ENCODE measurements around the gene ZBTB40.

The ZBTB40 gene

GRCh38 chr1:22451702-22452480 lies at the start of gene ZBTB40 (continued):
- no peak for TF ChIP-seq ZNF596 (tag by site-specific recombination; IDR thresholded peaks at IDR 0.05)
- TF ChIP-seq SALL2 (tag by site-specific recombination; IDR thresholded peaks at IDR 0.05; ENCODE audit: borderline replicate concordance) = no peak
- peak; percentile 90 for TF ChIP-seq ZNF76 (tag by site-specific recombination; IDR thresholded peaks at IDR 0.05; ENCODE audit: borderline replicate concordance, low read depth)
- TF ChIP-seq ZNF311 (tag by site-specific recombination; IDR thresholded peaks at IDR 0.05; ENCODE audit: borderline replicate concordance) = no peak
- TF ChIP-seq KLF8 (tag by site-specific recombination; IDR thresholded peaks at IDR 0.05) = peak; percentile 95
- peak; percentile 95 for TF ChIP-seq KLF9 (tag by site-specific recombination; IDR thresholded peaks at IDR 0.05; ENCODE audit: low read depth)
- TF ChIP-seq TRIM28 (IDR thresholded peaks at IDR 0.05; ENCODE audit: borderline replicate concordance, low read length) = no peak
- peak; percentile 90 for TF ChIP-seq SCRT2 (tag by site-specific recombination; IDR thresholded peaks at IDR 0.05)
- peak; percentile 58 for TF ChIP-seq ZNF510 (tag by site-specific recombination; IDR thresholded peaks at IDR 0.05; ENCODE audit: insufficient replicate concordance)
- TF ChIP-seq EGR2 (tag by site-specific recombination; IDR thresholded peaks at IDR 0.05; ENCODE audit: low read depth) = peak; percentile 82
- TF ChIP-seq HOXD13 (CRISPR knock-in tag; IDR thresholded peaks at IDR 0.05; ENCODE audit: borderline replicate concordance) = no peak
- peak; percentile 21; the same call in 1 of the 2 replicates for TF ChIP-seq ZNF623 (tag by site-specific recombination; IDR thresholded peaks at IDR 0.05)
- peak; percentile 91 for TF ChIP-seq ZBTB8A (tag by site-specific recombination; IDR thresholded peaks at IDR 0.05)
- TF ChIP-seq, protein P1, sequence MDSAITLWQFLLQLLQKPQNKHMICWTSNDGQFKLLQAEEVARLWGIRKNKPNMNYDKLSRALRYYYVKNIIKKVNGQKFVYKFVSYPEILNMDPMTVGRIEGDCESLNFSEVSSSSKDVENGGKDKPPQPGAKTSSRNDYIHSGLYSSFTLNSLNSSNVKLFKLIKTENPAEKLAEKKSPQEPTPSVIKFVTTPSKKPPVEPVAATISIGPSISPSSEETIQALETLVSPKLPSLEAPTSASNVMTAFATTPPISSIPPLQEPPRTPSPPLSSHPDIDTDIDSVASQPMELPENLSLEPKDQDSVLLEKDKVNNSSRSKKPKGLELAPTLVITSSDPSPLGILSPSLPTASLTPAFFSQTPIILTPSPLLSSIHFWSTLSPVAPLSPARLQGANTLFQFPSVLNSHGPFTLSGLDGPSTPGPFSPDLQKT (IDR thresholded peaks at IDR 0.05; ENCODE audit: borderline replicate concordance, low read depth, low read length) = no peak
- TF ChIP-seq ZNF174 (tag by site-specific recombination; IDR thresholded peaks at IDR 0.05) = 0 out of 2 replicates have a peak, but pooled peaks have one; percentile 55
- peak; percentile 99 for TF ChIP-seq ZNF561 (tag by site-specific recombination; IDR thresholded peaks at IDR 0.05; ENCODE audit: borderline replicate concordance)
- TF ChIP-seq, protein P2, sequence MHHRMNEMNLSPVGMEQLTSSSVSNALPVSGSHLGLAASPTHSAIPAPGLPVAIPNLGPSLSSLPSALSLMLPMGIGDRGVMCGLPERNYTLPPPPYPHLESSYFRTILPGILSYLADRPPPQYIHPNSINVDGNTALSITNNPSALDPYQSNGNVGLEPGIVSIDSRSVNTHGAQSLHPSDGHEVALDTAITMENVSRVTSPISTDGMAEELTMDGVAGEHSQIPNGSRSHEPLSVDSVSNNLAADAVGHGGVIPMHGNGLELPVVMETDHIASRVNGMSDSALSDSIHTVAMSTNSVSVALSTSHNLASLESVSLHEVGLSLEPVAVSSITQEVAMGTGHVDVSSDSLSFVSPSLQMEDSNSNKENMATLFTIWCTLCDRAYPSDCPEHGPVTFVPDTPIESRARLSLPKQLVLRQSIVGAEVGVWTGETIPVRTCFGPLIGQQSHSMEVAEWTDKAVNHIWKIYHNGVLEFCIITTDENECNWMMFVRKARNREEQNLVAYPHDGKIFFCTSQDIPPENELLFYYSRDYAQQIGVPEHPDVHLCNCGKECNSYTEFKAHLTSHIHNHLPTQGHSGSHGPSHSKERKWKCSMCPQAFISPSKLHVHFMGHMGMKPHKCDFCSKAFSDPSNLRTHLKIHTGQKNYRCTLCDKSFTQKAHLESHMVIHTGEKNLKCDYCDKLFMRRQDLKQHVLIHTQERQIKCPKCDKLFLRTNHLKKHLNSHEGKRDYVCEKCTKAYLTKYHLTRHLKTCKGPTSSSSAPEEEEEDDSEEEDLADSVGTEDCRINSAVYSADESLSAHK (tag by site-specific recombination; IDR thresholded peaks at IDR 0.05) = peak; percentile 70
- TF ChIP-seq FEZF1 (tag by site-specific recombination; IDR thresholded peaks at IDR 0.05) = peak; percentile 33
- no peak for TF ChIP-seq ZNF239 (tag by site-specific recombination; IDR thresholded peaks at IDR 0.05)
- TF ChIP-seq ZNF19 (tag by site-specific recombination; IDR thresholded peaks at IDR 0.05; ENCODE audit: low read depth) = no peak
- no peak for TF ChIP-seq RBAK (tag by site-specific recombination; IDR thresholded peaks at IDR 0.05)
- TF ChIP-seq BCL11A (tag by site-specific recombination; IDR thresholded peaks at IDR 0.05; ENCODE audit: low read depth) = peak; percentile 93
- peak; percentile 69; the same call in 1 of the 2 replicates for TF ChIP-seq REPIN1 (tag by site-specific recombination; IDR thresholded peaks at IDR 0.05; ENCODE audit: low read depth)
- peak; percentile 94 for TF ChIP-seq ZNF324 (tag by site-specific recombination; IDR thresholded peaks at IDR 0.05)
- TF ChIP-seq IKZF3 (tag by site-specific recombination; IDR thresholded peaks at IDR 0.05) = peak; percentile 49; the same call in 1 of the 2 replicates
- TF ChIP-seq ZBTB26 (tag by site-specific recombination; optimal IDR thresholded peaks at IDR 0.05) = peak; percentile 88
- TF ChIP-seq, protein P3, sequence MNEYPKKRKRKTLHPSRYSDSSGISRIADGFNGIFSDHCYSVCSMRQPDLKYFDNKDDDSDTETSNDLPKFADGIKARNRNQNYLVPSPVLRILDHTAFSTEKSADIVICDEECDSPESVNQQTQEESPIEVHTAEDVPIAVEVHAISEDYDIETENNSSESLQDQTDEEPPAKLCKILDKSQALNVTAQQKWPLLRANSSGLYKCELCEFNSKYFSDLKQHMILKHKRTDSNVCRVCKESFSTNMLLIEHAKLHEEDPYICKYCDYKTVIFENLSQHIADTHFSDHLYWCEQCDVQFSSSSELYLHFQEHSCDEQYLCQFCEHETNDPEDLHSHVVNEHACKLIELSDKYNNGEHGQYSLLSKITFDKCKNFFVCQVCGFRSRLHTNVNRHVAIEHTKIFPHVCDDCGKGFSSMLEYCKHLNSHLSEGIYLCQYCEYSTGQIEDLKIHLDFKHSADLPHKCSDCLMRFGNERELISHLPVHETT (tag by site-specific recombination; IDR thresholded peaks at IDR 0.05) = peak; percentile 85
- TF ChIP-seq ZNF660 (tag by site-specific recombination; IDR thresholded peaks at IDR 0.05) = peak; percentile 99
- peak; percentile 72 for TF ChIP-seq ZBTB7A (tag by site-specific recombination; IDR thresholded peaks at IDR 0.05; ENCODE audit: low read depth)
- TF ChIP-seq, protein P4, sequence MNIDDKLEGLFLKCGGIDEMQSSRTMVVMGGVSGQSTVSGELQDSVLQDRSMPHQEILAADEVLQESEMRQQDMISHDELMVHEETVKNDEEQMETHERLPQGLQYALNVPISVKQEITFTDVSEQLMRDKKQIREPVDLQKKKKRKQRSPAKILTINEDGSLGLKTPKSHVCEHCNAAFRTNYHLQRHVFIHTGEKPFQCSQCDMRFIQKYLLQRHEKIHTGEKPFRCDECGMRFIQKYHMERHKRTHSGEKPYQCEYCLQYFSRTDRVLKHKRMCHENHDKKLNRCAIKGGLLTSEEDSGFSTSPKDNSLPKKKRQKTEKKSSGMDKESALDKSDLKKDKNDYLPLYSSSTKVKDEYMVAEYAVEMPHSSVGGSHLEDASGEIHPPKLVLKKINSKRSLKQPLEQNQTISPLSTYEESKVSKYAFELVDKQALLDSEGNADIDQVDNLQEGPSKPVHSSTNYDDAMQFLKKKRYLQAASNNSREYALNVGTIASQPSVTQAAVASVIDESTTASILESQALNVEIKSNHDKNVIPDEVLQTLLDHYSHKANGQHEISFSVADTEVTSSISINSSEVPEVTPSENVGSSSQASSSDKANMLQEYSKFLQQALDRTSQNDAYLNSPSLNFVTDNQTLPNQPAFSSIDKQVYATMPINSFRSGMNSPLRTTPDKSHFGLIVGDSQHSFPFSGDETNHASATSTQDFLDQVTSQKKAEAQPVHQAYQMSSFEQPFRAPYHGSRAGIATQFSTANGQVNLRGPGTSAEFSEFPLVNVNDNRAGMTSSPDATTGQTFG (tag by site-specific recombination; IDR thresholded peaks at IDR 0.05; ENCODE audit: borderline replicate concordance) = no peak
- peak; percentile 81; the same call in 1 of the 2 replicates for TF ChIP-seq KLF7 (tag by site-specific recombination; IDR thresholded peaks at IDR 0.05; ENCODE audit: borderline replicate concordance)
